NK-92 (cell line): ENCODE results near the gene RNF213.

Experiments used
- DNase-seq: peaks from one replicate; lab custom pipeline; 2025; ENCODE audit not compliant: unreplicated experiment; lab: John Stamatoyannopoulos, UW

Gene RNF213

GRCh38 chr17:80347536-80347935, 86.9 kb downstream of the RNF213 start:
- no peak for DNase-seq

DNA sequence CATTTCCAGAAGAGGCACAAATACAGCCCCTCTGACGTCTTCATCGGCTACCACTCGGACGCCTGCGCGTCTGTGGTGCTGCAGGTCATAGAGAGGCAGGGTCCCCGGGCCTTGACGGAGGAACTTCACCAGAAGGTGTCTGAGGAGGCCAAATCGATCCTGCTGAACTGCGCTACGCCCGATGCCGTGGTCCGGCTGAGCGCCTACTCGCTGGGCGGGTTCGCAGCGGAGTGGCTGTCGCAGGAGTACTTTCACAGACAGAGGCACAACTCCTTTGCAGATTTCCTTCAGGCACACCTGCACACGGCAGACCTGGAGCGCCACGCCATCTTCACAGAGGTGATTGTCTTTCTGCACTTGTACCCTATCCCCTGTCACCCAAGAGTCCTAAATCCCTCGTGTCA, 87.3 kb downstream of the RNF213 start:
- DNase-seq: no peak

GRCh38 chr17:80348551-80349150, 88.0 kb downstream of the RNF213 start:
- no peak for DNase-seq

DNA sequence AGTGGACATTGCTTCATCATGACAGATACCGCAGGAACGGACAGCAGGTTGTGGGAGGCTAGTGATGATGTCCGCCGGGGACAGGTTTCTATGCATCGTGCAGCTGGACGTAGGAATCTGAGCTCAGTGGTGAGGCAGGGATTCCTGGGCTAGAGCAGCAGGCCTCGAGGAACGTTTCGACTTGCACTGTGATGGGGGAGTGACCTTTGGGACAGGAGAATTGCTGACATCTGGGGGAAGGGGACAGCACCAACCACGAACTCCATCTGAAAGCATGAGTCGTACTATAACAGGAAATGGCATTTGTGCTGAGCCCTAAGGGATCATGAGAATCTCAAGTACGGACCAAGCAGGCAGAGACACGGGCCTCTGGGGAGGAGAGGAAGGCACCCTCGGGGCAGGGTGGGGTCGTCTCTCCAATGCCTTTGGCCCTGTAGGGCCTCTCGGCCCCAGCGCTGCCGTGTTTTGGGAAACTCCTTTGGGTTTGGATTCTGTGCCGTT, 88.5 kb downstream of the RNF213 start:
- DNase-seq: no peak

- no peak for DNase-seq
Observed at GRCh38 chr17:80349751-80350150, 89.1 kb downstream of the RNF213 start.

- no peak for DNase-seq
Observed at GRCh38 chr17:80352216-80352895, 91.7 kb downstream of the RNF213 start.

DNA sequence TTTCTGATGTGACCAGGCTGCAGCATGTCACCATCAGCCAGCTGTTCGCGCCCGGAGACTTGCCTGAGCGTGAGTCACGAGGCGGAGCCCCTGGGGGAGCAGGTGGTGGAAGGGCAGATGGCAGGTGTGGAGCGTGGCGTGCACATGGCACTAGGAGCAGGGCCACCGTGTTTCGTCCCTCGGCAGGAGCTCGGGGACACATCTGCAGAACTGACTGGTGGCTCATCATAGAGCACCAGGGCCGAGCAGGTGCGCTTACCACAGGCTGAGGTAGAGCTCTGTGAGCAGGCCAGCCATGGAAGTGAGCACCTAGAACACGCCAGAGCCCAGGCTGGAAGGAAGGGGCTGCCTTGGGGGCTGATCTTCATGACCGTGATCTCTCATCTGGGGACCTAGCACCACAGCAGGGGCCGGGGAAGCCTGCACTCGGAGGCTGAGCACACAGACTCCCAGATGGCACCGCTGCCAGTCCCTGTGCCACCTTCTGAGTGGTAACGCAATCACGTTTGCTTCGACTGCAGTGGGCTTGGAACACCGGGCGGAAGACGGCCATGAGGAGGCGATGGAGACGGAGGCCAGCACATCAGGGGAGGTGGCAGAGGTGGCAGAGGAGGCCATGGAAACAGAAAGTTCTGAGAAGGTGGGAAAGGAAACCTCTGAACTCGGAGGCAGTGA, 92.5 kb downstream of the RNF213 start:
- DNase-seq: no peak

GRCh38 chr17:80353718-80354275, 93.1 kb downstream of the RNF213 start:
- no peak for DNase-seq

- DNase-seq: no peak
Observed at GRCh38 chr17:80354336-80354735, 93.7 kb downstream of the RNF213 start.

DNA sequence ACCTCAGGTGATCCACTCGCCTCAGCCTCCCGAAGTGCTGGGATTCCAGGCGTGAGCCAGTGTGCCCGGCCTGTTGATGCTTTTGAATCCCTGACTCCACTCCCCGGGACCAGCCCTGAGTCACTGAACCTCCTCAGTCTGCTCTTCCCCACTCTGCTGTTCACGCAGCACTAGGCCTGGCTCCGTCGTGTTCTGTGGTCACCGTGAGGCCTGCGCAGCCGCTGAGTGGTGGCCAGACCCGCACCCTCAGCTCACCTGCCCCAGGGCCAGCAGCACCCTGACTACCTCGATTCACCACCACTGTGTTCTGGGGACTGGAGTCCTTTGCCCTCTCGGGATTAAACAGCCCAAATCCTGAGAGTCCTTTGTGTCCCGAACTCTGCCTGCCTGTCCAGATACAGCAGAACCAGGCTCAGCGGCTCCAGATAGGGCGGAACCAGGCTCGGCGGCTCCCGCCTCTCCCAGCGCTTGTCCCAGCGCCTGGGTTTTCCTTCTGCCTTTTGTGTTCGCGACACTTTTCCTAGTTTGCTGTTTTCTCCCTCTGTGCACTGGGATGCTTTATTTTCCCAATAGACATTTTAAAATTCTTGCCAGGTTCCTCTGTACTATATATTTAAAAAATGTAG, 95.7 kb downstream of the RNF213 start:
- DNase-seq: no peak

GRCh38 chr17:80358131-80358530, 97.5 kb downstream of the RNF213 start:
- no peak for DNase-seq

- no peak for DNase-seq
Observed at GRCh38 chr17:80358861-80359260, 98.2 kb downstream of the RNF213 start.

GRCh38 chr17:80359422-80360110, 98.9 kb downstream of the RNF213 start:
- no peak for DNase-seq

- no peak for DNase-seq
Observed at GRCh38 chr17:80360396-80360795, 99.7 kb downstream of the RNF213 start.

DNA sequence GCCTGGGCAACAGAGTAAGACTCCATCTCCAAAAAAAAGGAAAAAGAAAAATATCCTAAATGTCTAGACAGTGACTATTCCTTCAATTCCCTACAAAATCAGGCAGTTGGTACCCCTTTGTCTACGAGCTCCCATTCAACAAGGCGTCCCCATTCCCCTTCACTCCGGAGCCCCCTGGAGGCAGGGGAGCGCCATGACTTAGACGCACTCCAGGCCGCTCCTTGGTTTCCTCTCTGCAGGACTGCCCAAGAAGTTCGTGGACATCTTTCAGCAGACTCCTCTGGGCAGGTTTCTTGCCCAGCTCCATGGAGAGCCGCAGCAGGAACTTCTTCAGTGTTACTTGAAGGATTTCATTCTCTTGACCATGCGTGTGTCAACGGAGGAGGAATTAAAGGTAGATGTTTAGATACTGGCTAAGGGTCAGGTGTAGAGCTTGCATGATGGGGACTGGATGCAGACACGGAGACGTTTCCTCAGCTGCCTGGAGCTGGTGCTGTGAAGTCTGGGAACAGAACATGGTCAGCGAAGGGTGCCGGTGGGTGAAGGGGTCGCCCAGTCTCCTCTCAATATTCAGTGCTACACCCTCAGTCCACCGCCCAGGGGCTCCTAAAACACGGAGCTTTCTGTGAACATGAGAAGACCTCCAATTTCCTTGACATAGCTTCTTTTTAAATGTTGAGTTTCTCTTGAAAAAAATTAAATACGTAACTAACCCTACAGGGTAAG, 101.0 kb downstream of the RNF213 start:
- DNase-seq: no peak

DNA sequence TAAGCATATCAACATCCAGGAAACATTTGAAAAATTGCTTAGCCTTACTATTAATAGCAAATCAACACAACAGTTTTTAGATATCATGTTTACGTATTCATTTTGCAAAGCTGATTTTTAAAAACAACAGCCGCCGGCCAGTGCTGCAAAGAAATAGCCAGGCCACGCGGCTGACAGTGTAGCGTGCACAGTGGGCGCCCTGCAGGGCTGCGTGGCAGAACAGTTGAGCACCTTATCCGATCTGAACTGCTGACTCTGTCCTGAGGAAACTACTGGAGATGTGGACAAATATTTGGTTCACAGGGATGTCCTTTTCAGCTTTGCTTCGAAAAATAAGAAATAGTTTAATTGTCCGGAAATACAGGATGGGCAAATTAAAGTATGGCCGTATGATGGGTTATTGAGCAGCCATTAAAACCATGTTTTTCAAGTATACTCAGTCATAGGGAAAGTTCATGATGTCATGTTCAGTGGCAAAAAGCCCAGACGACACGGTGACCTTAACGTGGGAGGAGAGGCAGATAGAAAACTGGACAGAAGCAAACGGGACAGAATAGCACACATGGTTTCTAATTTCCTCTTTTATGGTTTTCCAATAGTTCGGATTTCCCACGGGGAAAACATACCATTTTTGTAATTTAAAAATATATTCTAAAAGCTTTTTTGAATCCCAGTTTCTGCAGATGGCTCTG, 101.9 kb downstream of the RNF213 start:
- DNase-seq: no peak

- no peak for DNase-seq
Observed at GRCh38 chr17:80363120-80363515, 102.5 kb downstream of the RNF213 start.

DNA sequence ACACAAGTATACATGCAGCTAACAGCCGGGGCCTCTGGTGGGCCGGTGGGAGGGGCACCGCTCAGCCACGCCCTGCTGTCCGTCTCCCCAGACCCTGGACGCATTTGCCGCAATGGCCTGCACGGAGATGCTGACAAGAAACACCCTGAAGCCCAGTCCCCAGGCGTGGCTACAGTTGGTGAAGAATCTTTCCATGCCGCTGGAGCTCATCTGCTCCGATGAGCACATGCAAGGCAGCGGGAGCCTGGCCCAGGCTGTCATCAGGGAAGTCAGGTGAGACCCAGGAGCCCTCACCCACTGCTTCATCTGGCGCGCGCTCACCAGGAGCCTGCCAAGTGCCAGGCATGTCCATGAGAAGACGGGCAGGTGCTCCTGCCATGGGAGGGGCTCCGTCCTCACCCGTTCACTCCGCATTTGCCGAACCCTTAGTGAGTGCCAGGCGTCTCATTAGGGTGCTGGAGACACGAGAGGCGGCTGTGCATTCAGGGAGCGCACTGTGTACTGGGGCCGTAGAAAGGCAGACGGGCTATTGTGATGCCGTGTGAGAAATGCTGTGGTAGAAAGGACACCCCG, 103.0 kb downstream of the RNF213 start:
- no peak for DNase-seq

DNA sequence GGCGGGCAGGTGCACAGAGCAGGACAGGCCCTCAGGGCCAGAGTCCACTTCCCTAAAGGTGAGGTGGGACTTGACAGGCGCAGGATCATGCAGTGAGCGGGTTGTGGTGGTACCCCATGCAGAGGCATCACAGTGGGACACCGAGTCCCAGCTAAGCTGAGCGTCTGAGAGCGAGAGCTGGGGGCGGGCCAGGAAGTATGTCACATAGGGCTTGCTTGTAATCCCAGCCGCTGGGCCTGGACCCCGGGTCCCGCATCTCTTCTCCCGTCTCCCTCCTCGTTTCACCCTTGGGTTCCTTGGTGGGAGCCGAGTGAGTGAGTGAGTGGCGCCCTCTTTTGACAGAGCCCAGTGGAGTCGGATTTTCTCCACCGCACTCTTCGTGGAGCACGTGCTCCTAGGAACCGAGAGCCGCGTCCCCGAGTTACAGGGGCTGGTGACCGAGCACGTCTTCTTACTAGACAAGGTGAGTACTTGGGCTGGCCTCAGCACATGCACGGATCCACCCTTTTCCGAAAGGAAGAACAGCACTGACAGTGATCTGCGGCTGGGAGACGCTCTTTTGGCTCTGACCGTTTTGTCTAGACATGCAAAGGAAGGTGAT, 103.5 kb downstream of the RNF213 start:
- DNase-seq: no peak
